ENCODE data around the gene ELF5. TPM values are rescaled to one million over a fixed set of nuclear protein-coding genes. Genes with fewer than 3 reads are reported as not detected.

Gene ELF5
- total RNA-seq, 2 experiments from 2014 or later: not detected

- CTCF ChIA-PET: interaction anchor here (0.6 to 4.1 kb wide), 36 partner anchors 9 to 660 kb away, joined by 3 to 17 read pairs (median 4); partner anchors contain the start of gene ABTB2
- peaks cover 39% of the 10 kb centered on the region for H3K36me3 Mint-ChIP-seq (ENCODE audit: low read depth)
- POLR2A ChIA-PET: no interaction called here
- peaks cover 12% of the 10 kb centered on the region for H3K9me3 Mint-ChIP-seq (ENCODE audit: low read depth)
- no peak overlapping the region for H3K4me3 Mint-ChIP-seq
- H3K27me3 Mint-ChIP-seq: no peaks in the 10 kb centered on the region
- H3K4me1 Mint-ChIP-seq: peaks cover 4% of the 10 kb centered on the region
- ATAC-seq (peak; percentile 66), DNase-seq (peak; percentile 68)
- no peak overlapping the region for H3K27ac Mint-ChIP-seq
- intact Hi-C loops (cut with DNase I, micrococcal nuclease): loop anchor here (1.0 to 10.0 kb wide), 8 partner anchors 30 to 472 kb away; partner anchors contain the start of genes CAT (in 2 of the 2) and ABTB2 (in 1 of the 2)
Measured at GRCh38 chr11:34468209-34468841, 45.3 kb downstream of the ELF5 start.

GRCh38 chr11:34466802-34467488 is 46.6 kb downstream of the ELF5 start:
- DNase-seq (no peak), ATAC-seq (no peak)
- ChIA-PET CTCF (interaction anchor here (1.0 to 4.1 kb wide), 9 partner anchors 8 to 659 kb away, joined by 3 to 17 read pairs (median 4); partner anchors contain the start of gene ABTB2), POLR2A (no interaction called here)
- H3K4me3 Mint-ChIP-seq: no peak overlapping the region
- H3K27ac Mint-ChIP-seq: no peak overlapping the region
- peaks cover 4% of the 10 kb centered on the region for H3K4me1 Mint-ChIP-seq
- H3K36me3 Mint-ChIP-seq (ENCODE audit: low read depth): peaks cover 42% of the 10 kb centered on the region
- intact Hi-C loops (cut with DNase I, micrococcal nuclease): loop anchor here in 1 of 2 experiments (10.0 kb wide), 1 partner anchor 292 kb away; no protein-coding TSS in a partner anchor
- peaks cover 12% of the 10 kb centered on the region for H3K9me3 Mint-ChIP-seq (ENCODE audit: low read depth)
- no peaks in the 10 kb centered on the region for H3K27me3 Mint-ChIP-seq

GRCh38 chr11:34464591-34465051 is 49.0 kb downstream of the ELF5 start:
- ATAC-seq: no peak
- H3K4me3 Mint-ChIP-seq: no peak overlapping the region
- no peak for DNase-seq
- H3K36me3 Mint-ChIP-seq (ENCODE audit: low read depth): peaks cover 43% of the 10 kb centered on the region
- intact Hi-C loops (cut with DNase I, micrococcal nuclease): loop anchor here in 1 of 2 experiments (10.0 kb wide), 1 partner anchor 290 kb away; no protein-coding TSS in a partner anchor
- ChIA-PET POLR2A (no interaction called here), CTCF (interaction anchor here (0.6 to 1.0 kb wide), 3 partner anchors 18 to 101 kb away, joined by 3 read pairs; no protein-coding TSS in a partner anchor)
- no peaks in the 10 kb centered on the region for H3K27me3 Mint-ChIP-seq
- H3K4me1 Mint-ChIP-seq: peaks cover 4% of the 10 kb centered on the region
- no peak overlapping the region for H3K27ac Mint-ChIP-seq
- H3K9me3 Mint-ChIP-seq (ENCODE audit: low read depth): peaks cover 12% of the 10 kb centered on the region

- H3K4me3 Mint-ChIP-seq: no peak overlapping the region
- peaks cover 6% of the 10 kb centered on the region for H3K9me3 Mint-ChIP-seq (ENCODE audit: low read depth)
- DNase-seq (no peak), ATAC-seq (no peak)
- no peaks in the 10 kb centered on the region for H3K27me3 Mint-ChIP-seq
- POLR2A ChIA-PET: no interaction called here
- intact Hi-C loops (cut with DNase I, micrococcal nuclease): loop anchor here in 1 of 2 experiments (10.0 kb wide), 1 partner anchor 286 kb away; no protein-coding TSS in a partner anchor
- peaks cover 46% of the 10 kb centered on the region for H3K36me3 Mint-ChIP-seq (ENCODE audit: low read depth)
- CTCF ChIA-PET: no interaction called here
- peaks cover 4% of the 10 kb centered on the region for H3K4me1 Mint-ChIP-seq
- no peak overlapping the region for H3K27ac Mint-ChIP-seq
Measured at GRCh38 chr11:34461215-34461614, 52.4 kb downstream of the ELF5 start.

- POLR2A ChIA-PET: no interaction called here
- no peaks in the 10 kb centered on the region for H3K27me3 Mint-ChIP-seq
- CTCF ChIA-PET: interaction anchor here (0.7 to 2.2 kb wide), 4 partner anchors 8 to 317 kb away, joined by 3 to 6 read pairs (median 3); no protein-coding TSS in a partner anchor
- DNase-seq (no peak), ATAC-seq (no peak)
- intact Hi-C loops (cut with DNase I, micrococcal nuclease): loop anchor here in 1 of 2 experiments (10.0 kb wide), 1 partner anchor 285 kb away; no protein-coding TSS in a partner anchor
- no peak overlapping the region for H3K4me3 Mint-ChIP-seq
- H3K9me3 Mint-ChIP-seq (ENCODE audit: low read depth): no peaks in the 10 kb centered on the region
- H3K4me1 Mint-ChIP-seq: peaks cover 4% of the 10 kb centered on the region
- peaks cover 40% of the 10 kb centered on the region for H3K36me3 Mint-ChIP-seq (ENCODE audit: low read depth)
- H3K27ac Mint-ChIP-seq: no peak overlapping the region
Measured at GRCh38 chr11:34460278-34460677, 53.3 kb downstream of the ELF5 start.

- H3K27me3 Mint-ChIP-seq: no peaks in the 10 kb centered on the region
- ChIA-PET POLR2A (no interaction called here), CTCF (interaction anchor here (0.7 to 2.2 kb wide), 6 partner anchors 9 to 932 kb away, joined by 3 to 6 read pairs (median 4); no protein-coding TSS in a partner anchor)
- intact Hi-C loops (cut with DNase I, micrococcal nuclease): loop anchor here in 1 of 2 experiments (10.0 kb wide), 1 partner anchor 285 kb away; no protein-coding TSS in a partner anchor
- H3K4me3 Mint-ChIP-seq: no peak overlapping the region
- no peak overlapping the region for H3K27ac Mint-ChIP-seq
- peaks cover 38% of the 10 kb centered on the region for H3K36me3 Mint-ChIP-seq (ENCODE audit: low read depth)
- no peaks in the 10 kb centered on the region for H3K9me3 Mint-ChIP-seq (ENCODE audit: low read depth)
- no peak for ATAC-seq
- peaks cover 3% of the 10 kb centered on the region for H3K4me1 Mint-ChIP-seq
- no peak for DNase-seq
Measured at GRCh38 chr11:34459507-34460162, 54.0 kb downstream of the ELF5 start.

GRCh38 chr11:34458525-34458924 is 55.1 kb downstream of the ELF5 start:
- peaks cover 33% of the 10 kb centered on the region for H3K36me3 Mint-ChIP-seq (ENCODE audit: low read depth)
- ChIA-PET POLR2A (no interaction called here), CTCF (interaction anchor here (0.6 to 2.2 kb wide), 4 partner anchors 10 to 284 kb away, joined by 3 to 6 read pairs (median 4); no protein-coding TSS in a partner anchor)
- no peaks in the 10 kb centered on the region for H3K27me3 Mint-ChIP-seq
- H3K27ac Mint-ChIP-seq: no peak overlapping the region
- intact Hi-C loops (cut with DNase I, micrococcal nuclease): no loop called here
- H3K4me3 Mint-ChIP-seq: no peak overlapping the region
- ATAC-seq (no peak), DNase-seq (no peak)
- H3K9me3 Mint-ChIP-seq (ENCODE audit: low read depth): no peaks in the 10 kb centered on the region
- H3K4me1 Mint-ChIP-seq: no peaks in the 10 kb centered on the region

- DNase-seq (no peak), ATAC-seq (no peak)
- H3K9me3 Mint-ChIP-seq (ENCODE audit: low read depth): no peaks in the 10 kb centered on the region
- POLR2A ChIA-PET: no interaction called here
- H3K36me3 Mint-ChIP-seq (ENCODE audit: low read depth): peaks cover 32% of the 10 kb centered on the region
- intact Hi-C loops (cut with DNase I, micrococcal nuclease): no loop called here
- H3K27me3 Mint-ChIP-seq: no peaks in the 10 kb centered on the region
- no peaks in the 10 kb centered on the region for H3K4me1 Mint-ChIP-seq
- CTCF ChIA-PET: no interaction called here
- H3K27ac Mint-ChIP-seq: no peak overlapping the region
- no peak overlapping the region for H3K4me3 Mint-ChIP-seq
Measured at GRCh38 chr11:34457607-34458006, 56.0 kb downstream of the ELF5 start.

- POLR2A ChIA-PET: no interaction called here
- Mint-ChIP-seq H3K4me1 (no peaks in the 10 kb centered on the region), H3K27me3 (no peaks in the 10 kb centered on the region), H3K36me3 (ENCODE audit: low read depth) (peaks cover 45% of the 10 kb centered on the region), H3K27ac (no peak overlapping the region), H3K4me3 (no peak overlapping the region), H3K9me3 (ENCODE audit: low read depth) (no peaks in the 10 kb centered on the region)
- intact Hi-C loops (cut with DNase I, micrococcal nuclease): no loop called here
- CTCF ChIA-PET: no interaction called here
- DNase-seq (no peak), ATAC-seq (no peak)
Measured at GRCh38 chr11:34454308-34455032, 59.1 kb downstream of the ELF5 start.

- H3K4me1 Mint-ChIP-seq: peaks cover 19% of the 10 kb centered on the region
- no peak for DNase-seq
- H3K36me3 Mint-ChIP-seq (ENCODE audit: low read depth): peaks cover 31% of the 10 kb centered on the region
- intact Hi-C loops (cut with DNase I, micrococcal nuclease): no loop called here
- ChIA-PET CTCF (interaction anchor here (1.0 to 1.9 kb wide), 2 partner anchors 17 to 41 kb away, joined by 3 to 7 read pairs; no protein-coding TSS in a partner anchor), POLR2A (no interaction called here)
- no peak for ATAC-seq
- no peaks in the 10 kb centered on the region for H3K27me3 Mint-ChIP-seq
- no peak overlapping the region for H3K27ac Mint-ChIP-seq
- H3K4me3 Mint-ChIP-seq: no peak overlapping the region
- no peaks in the 10 kb centered on the region for H3K9me3 Mint-ChIP-seq (ENCODE audit: low read depth)
Measured at GRCh38 chr11:34451053-34451452, 62.5 kb downstream of the ELF5 start.

All from activated CD4-positive, alpha-beta T cell treated with anti-CD3 and anti-CD28 coated beads for 36 hours (primary cell).